Ovary (tissue), 3 donors: ENCODE data around the gene ALDH2.

Source experiments
- CTCF ChIP-seq, 3 donors: fragments of 450-650 bp in 2 of 3; fragments of 200-600 bp in 1 of 3; IDR thresholded peaks; one replicate each; pipeline versions ENCODE4 v1.5.1 to v1.8.0; 2016 to 2022; ENCODE audit warnings: antibody characterized with exemption in 3 of 3, mild to moderate bottlenecking in 1 of 3
- POLR2A ChIP-seq: fragments of 450-650 bp; IDR thresholded peaks from one replicate; pipeline ENCODE4 v1.6.1; 2017; ENCODE audit warnings: antibody characterized with exemption, mild to moderate bottlenecking, moderate library complexity
- donor health status: DM: no; HTN: no; CAD: no.

GRCh38 chr12:111733340-111733915 lies 33.3 kb upstream of the ALDH2 start:
- TF ChIP-seq CTCF (IDR thresholded peaks at IDR 0.05) (no peak), POLR2A (no peak)
